DMS53 treated with DMSO at 0.1 percent for 48 hours (cell line): Measurements from ENCODE around the gene FAM227A.

Experiments
- DNase-seq: peaks from one replicate; lab custom pipeline; 2025; ENCODE audit not compliant: unreplicated experiment; lab: John Stamatoyannopoulos, UW

FAM227A gene

DNA sequence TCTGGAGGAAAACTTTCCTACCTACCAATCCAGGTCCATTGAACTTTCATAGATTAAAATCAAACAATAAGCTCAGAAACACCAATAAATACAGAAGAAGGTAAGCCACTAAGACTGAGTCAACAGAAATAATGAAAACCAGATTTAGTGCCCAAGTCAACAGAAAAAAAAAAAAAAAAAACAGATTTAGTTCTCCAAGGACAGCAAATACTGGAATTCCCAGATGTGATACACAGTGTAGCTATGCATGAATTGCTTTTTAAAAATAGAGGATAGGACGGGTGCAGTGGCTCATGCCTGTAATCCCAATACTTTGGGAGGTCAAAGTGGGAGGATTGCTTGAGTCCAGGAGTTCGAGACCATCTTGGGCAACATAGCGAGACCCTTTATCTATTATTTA lies 101.9 kb downstream of the FAM227A start:
- no peak for DNase-seq

GRCh38 chr22:38549101-38549894 lies 106.9 kb downstream of the FAM227A start:
- peak; percentile 7 for DNase-seq

GRCh38 chr22:38540701-38541100 lies 115.5 kb downstream of the FAM227A start:
- DNase-seq, result no peak

DNA sequence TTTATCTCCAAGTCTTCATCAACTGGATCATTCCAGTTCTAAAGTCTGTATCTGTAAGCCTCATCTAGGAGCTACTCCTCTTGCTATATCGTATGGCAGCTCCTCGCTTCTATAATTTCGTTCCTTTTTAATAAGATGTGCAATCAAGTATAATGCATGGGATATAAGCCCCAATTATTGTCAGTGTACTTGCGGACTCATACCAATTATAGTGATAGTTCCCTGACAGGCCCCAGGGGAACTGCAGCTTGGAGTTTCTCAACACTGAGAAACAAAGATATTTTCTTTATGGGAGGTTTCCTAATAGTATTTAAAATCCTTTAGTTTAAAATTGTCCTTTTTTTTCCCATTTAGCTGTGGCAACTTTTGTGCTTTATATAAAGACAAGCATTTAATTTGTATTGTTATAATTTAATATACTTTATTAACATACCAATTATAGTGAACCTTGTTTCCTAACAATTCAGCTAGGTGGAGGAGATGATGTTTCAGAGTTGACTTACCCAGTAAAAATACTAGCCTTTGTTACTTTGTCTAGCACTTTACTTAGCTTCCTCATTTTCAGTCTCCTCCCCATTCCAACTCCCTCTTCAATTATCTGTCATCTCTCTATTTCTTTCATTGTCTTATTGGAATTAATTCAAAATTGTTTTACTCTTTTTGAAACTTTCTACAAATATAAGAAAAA lies 124.8 kb downstream of the FAM227A start:
- DNase-seq, result no peak
